Measurements from ENCODE around the gene IGSF9B. TPM values are rescaled to one million over a fixed set of nuclear protein-coding genes. Genes with fewer than 3 reads are reported as not detected.
A peak's percentile ranks its signal among the peaks of the same experiment; 100 is the strongest.

IGSF9B gene
- total RNA-seq, 4 donors from 2014 or later = 24.1 to 120 (median 43.3) TPM

DNA sequence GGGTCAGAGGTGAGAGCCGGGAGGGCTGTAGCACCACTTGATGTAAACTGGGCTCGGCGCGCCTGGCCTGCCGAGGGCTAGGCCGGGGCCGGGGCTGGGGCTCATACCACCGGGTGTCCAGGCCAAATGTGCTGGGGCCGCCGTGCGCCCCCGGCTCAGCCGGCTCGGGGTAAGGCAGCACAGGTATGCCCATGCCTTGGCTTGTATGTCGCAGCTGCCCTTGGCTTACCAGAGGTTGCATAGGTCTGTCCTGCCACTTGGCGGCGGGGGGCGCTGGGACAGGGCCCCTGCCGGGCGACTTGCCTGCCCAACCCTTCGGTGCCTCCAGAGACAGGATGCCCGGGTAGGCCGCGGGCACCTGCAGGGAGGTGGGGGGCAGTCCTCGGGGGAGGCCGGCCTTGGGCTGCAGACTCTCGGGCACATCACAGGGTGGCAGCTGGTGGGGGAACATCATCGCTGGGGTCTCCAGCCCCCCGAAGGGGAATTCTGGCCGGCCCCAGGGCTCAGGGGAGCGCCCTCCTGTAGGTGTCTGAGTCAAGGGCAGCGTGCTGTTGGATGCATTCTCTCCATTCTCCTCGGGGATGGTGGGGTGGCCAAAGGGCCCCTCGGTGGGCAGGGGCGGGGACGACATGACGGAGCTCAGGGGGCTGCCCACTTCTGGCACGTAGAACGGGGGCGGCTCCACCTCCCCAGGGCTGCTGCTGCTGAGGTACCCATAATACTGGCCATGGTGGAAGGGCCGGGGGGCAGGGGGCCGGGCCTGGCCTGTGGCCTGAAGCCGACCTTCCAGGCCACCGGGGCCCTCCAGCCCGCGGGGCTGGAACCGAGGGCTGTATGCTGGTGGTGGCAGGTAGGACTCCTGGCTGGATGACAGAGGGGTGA is 36.4 kb downstream of the IGSF9B start:
- Histone ChIP-seq H3K4me3 (no peak overlapping the region), H3K4me1 (peaks cover 0 to 5% (median 0%) of the 10 kb centered on the region in 3 donors), H3K27ac (no peak overlapping the region), H3K27me3 (no peaks in the 10 kb centered on the region), H3K9me3 (no peaks in the 10 kb centered on the region), H3K36me3 (peaks cover 0 to 99% of the 10 kb centered on the region in 2 donors)
- TF ChIP-seq POLR2AphosphoS5 (IDR thresholded peaks at IDR 0.05) = no peak
- TF ChIP-seq, protein P1, sequence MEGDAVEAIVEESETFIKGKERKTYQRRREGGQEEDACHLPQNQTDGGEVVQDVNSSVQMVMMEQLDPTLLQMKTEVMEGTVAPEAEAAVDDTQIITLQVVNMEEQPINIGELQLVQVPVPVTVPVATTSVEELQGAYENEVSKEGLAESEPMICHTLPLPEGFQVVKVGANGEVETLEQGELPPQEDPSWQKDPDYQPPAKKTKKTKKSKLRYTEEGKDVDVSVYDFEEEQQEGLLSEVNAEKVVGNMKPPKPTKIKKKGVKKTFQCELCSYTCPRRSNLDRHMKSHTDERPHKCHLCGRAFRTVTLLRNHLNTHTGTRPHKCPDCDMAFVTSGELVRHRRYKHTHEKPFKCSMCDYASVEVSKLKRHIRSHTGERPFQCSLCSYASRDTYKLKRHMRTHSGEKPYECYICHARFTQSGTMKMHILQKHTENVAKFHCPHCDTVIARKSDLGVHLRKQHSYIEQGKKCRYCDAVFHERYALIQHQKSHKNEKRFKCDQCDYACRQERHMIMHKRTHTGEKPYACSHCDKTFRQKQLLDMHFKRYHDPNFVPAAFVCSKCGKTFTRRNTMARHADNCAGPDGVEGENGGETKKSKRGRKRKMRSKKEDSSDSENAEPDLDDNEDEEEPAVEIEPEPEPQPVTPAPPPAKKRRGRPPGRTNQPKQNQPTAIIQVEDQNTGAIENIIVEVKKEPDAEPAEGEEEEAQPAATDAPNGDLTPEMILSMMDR (IDR thresholded peaks at IDR 0.05) = no peak
- no peak for TF ChIP-seq POLR2A (IDR thresholded peaks at IDR 0.05)
- TF ChIP-seq EP300 (IDR thresholded peaks at IDR 0.05) = no peak
- peak; percentile 12 for ATAC-seq
- WGBS, 2 donors (ENCODE audit: low coverage in 1 of 2) = no CpG with 5 or more reads among the region's 47 CpGs

DNA sequence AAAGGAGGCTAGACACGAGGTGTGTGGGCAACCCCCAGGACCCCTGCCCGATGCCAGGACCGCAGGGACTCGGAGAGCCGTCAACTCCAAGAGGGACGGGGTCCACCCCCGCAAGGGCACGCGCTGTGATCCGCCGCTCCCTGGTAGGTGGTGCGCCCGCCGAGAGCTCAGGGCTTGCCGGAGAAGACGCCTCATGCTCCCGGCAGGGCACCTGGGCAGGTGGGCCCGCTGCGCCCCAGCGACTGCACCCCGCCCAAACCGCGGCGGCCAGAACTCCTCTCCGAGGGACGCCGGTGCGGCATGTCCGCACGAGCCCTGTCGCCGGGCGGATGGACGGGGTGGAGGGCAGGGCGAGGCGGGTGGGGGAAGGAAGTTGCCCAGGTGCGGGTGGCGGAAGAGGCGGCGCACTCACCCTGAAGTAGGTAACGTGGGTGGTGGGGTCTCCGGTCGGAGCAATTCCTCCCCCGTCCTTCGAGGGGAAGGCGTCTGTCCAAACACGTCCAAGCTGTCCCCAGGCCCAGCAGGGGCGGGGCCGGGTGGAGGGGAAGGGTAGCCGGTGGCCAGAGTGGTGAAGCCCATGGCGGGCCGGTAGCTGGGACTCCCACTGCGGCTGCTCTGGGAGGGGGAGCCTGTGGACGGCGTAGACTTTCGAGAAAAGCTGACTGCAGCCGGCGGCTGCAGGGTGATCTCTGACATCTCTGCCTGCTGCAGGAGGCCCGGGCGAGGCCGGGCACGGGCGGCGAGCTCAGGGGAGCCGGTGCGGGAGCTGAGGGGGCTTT is 37.2 kb downstream of the IGSF9B start:
- peaks cover 0 to 5% (median 0%) of the 10 kb centered on the region in 3 donors for H3K4me1 ChIP-seq
- peak overlapping the region in 1 of 4 donors; percentile 4 for H3K27ac ChIP-seq
- no peaks in the 10 kb centered on the region for H3K27me3 ChIP-seq
- H3K36me3 ChIP-seq = peaks cover 0 to 98% of the 10 kb centered on the region in 2 donors
- no peaks in the 10 kb centered on the region for H3K9me3 ChIP-seq
- H3K4me3 ChIP-seq = no peak overlapping the region
- TF ChIP-seq, protein P1 (IDR thresholded peaks at IDR 0.05) = no peak
- TF ChIP-seq EP300 (IDR thresholded peaks at IDR 0.05) (no peak), POLR2A (IDR thresholded peaks at IDR 0.05) (no peak), POLR2AphosphoS5 (IDR thresholded peaks at IDR 0.05) (no peak)
- 93% methylated on average over 3 of the region's 66 CpGs; no CpG with 5 or more reads in 1 of the 2 donors for WGBS, 2 donors (ENCODE audit: low coverage in 1 of 2)
- ATAC-seq = peak; percentile 10

DNA sequence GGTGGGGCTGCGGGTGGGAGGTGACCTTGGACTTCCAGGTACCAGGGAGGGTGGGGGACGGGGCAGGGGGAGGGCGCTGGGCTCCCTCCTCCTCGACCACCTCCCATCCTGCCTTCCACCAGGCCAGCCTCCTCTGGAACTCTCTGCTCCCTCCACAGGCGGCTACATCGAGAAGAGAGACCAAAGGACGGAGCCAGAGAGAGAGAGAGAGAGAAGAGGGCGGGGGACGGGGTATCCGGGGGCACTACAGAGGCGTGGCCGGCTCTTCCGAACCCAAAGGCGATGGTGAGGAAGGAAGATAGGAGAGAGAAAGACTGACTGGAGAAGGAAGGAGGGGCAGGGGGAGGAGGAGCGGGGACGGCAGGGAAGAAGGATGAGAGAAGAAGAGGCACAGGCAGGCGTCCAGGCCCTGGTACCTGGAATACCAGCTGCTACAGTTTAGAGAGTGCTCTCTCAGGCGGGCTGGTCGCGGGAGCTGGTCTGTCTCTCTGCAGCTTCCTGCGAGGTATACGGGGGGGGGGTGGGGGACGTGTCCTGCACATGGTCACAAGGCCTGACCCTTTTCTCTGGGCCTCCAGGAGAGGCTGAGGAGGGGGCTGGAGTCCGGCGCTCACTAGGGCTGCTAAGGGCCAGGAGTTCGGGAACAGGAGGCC is 38.0 kb downstream of the IGSF9B start:
- no peak for TF ChIP-seq POLR2A (IDR thresholded peaks at IDR 0.05)
- TF ChIP-seq POLR2AphosphoS5 (IDR thresholded peaks at IDR 0.05) = no peak
- TF ChIP-seq EP300 (IDR thresholded peaks at IDR 0.05) = no peak
- TF ChIP-seq, protein P1 (IDR thresholded peaks at IDR 0.05) = no peak
- Histone ChIP-seq H3K4me1 (peaks cover 0 to 5% (median 0%) of the 10 kb centered on the region in 3 donors), H3K36me3 (peaks cover 0 to 98% of the 10 kb centered on the region in 2 donors), H3K27ac (peak overlapping the region in 3 of 4 donors; percentile 7 to 51 (median 18)), H3K27me3 (no peaks in the 10 kb centered on the region), H3K4me3 (no peak overlapping the region), H3K9me3 (no peaks in the 10 kb centered on the region)
- 39% methylated on average over 8 of the region's 26 CpGs; no CpG with 5 or more reads in 1 of the 2 donors for WGBS, 2 donors (ENCODE audit: low coverage in 1 of 2)
- no peak for ATAC-seq

DNA sequence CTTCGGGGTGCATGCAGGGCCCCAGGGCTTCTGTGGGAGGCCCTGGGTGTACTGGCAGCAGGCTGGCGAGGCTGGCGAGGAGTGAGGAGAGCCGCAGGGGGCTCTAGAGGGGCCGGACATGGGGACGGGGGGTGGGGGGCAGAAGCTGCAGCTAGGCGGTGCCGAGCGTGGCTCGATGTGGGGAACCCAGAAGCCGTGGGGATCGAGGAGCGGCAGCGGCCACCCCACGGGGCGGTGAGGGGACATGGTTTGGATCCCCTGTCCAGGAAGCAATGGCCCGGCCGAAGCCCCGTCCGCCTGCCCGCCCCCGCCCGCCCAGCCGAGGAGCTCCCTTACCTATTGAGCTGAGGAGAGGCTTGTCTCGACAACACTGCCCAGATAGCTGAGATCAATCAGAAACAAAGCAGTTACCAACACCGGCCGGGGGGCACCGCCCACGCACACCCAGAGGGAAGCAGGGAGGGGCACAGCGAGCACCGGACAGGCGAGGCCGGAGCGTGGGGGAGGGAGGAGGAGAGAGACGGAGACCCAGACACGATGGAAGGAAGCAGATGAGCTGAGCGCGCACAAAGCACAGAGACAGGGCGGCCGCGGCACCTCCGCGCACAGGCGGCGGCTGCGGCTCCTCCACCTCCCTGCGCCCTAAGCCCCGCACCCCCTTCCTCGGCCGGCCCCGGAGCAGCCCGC is 38.7 kb downstream of the IGSF9B start:
- H3K36me3 ChIP-seq = peaks cover 0 to 98% of the 10 kb centered on the region in 2 donors
- H3K9me3 ChIP-seq = no peaks in the 10 kb centered on the region
- ATAC-seq = no peak
- H3K27me3 ChIP-seq = no peaks in the 10 kb centered on the region
- TF ChIP-seq EP300 (IDR thresholded peaks at IDR 0.05) (no peak), POLR2A (IDR thresholded peaks at IDR 0.05) (no peak), POLR2AphosphoS5 (IDR thresholded peaks at IDR 0.05) (no peak)
- TF ChIP-seq, protein P1 (IDR thresholded peaks at IDR 0.05) = no peak
- peaks cover 0 to 5% (median 0%) of the 10 kb centered on the region in 3 donors for H3K4me1 ChIP-seq
- no peak overlapping the region for H3K4me3 ChIP-seq
- H3K27ac ChIP-seq = peak overlapping the region in 3 of 4 donors; percentile 7 to 51 (median 18)
- 43 to 47% methylated on average over 5 to 6 of the region's 52 CpGs for WGBS, 2 donors (ENCODE audit: low coverage in 1 of 2)

Data from gastroesophageal sphincter (tissue), 4 donors.